HepG2 (cell line): ENCODE results near the gene SPINK4. TPM values are rescaled to one million over a fixed set of nuclear protein-coding genes. Genes with fewer than 3 reads are reported as not detected.

Experiments
- AKAP8 ChIP-seq: sonication (generic); formaldehyde crosslinking; IDR thresholded peaks from 2 replicates; pipeline ENCODE4 v1.5.1; 2020; ENCODE audit warnings: mild to moderate bottlenecking, missing genetic modification reagents
- FOXP1 ChIP-seq, 2 experiments: fragments of 450-650 bp in 1 of 2; IDR thresholded peaks; 2 replicates each; pipeline ENCODE4 v1.6.1; 2017 to 2018; ENCODE audit warnings: antibody characterized with exemption in 1 of 2
- KLF11 ChIP-seq: IDR thresholded peaks from 2 replicates; pipeline ENCODE4 v1.6.1; 2016; ENCODE audit warnings: missing compliant biosample characterization
- MAFF ChIP-seq: IDR thresholded peaks from 2 replicates; pipeline ENCODE4 v1.6.1; 2011; ENCODE audit warnings: low read depth, low read length, improper control_type of control experiment
- PITX1 ChIP-seq: sonication (generic); formaldehyde crosslinking; IDR thresholded peaks from 2 replicates; pipeline ENCODE4 v1.5.1; 2020; ENCODE audit warnings: mild to moderate bottlenecking, missing genetic modification reagents
- POLR2AphosphoS2 ChIP-seq: IDR thresholded peaks from 2 replicates; pipeline ENCODE4 v1.6.1; 2011; ENCODE audit warnings: low read depth, low read length, improper control_type of control experiment
- ZBTB49 ChIP-seq: sonication (generic); formaldehyde crosslinking; IDR thresholded peaks from 2 replicates; pipeline ENCODE4 v1.4.0; 2020; ENCODE audit warnings: missing genetic modification reagents, borderline replicate concordance
- ZFYVE20 ChIP-seq: sonication (generic); formaldehyde crosslinking; IDR thresholded peaks from 2 replicates; pipeline ENCODE4 v1.8.0; 2023; ENCODE audit warnings: low read depth, mild to moderate bottlenecking, moderate library complexity, missing genetic modification reagents, borderline replicate concordance
- ZNF205 ChIP-seq: IDR thresholded peaks from 2 replicates; pipeline ENCODE4 v1.6.1; 2018; ENCODE audit warnings: missing biosample characterization, missing genetic modification reagents
- ZNF24 ChIP-seq: fragments of 450-650 bp; IDR thresholded peaks from 2 replicates; pipeline ENCODE4 v1.6.1; 2017; ENCODE audit warnings: antibody characterized with exemption, mild to moderate bottlenecking
- ZNF572 ChIP-seq: sonication (generic); formaldehyde crosslinking; IDR thresholded peaks from 2 replicates; pipeline ENCODE4 v1.5.1; 2020; ENCODE audit warnings: mild to moderate bottlenecking, missing genetic modification reagents
- ZNF674 ChIP-seq: sonication (generic); formaldehyde crosslinking; IDR thresholded peaks from 2 replicates; pipeline ENCODE4 v1.5.0; 2020; ENCODE audit warnings: low read depth, mild to moderate bottlenecking, missing genetic modification reagents
- ZNF839 ChIP-seq: sonication (generic); formaldehyde crosslinking; IDR thresholded peaks from 2 replicates; pipeline ENCODE4 v1.4.0; 2020; ENCODE audit warnings: missing genetic modification reagents, mild to moderate bottlenecking, borderline replicate concordance
- ZSCAN31 ChIP-seq: sonication (generic); formaldehyde crosslinking; IDR thresholded peaks from 2 replicates; pipeline ENCODE4 v1.5.0; 2020; ENCODE audit warnings: low read depth, mild to moderate bottlenecking, missing genetic modification reagents
- polyA plus RNA-seq, 8 experiments: library from polyadenylated mRNA; depleted of rRNA in 3 of 8; stranded (reverse) in 7 of 8; unstranded in 1 of 8; fragments of >200 nt; fragmentation: Illumina TruSeq in 4 of 8; extraction: Trizol in 4 of 8; gene quantifications; 2 replicates each; pipeline versions ENCODE4 v1.2.1 to v1.2.3, GENCODE V29; 2011 to 2016; ENCODE audit warnings: low read depth in 4 of 8, missing spikeins in 1 of 8, mixed read lengths in 1 of 8; ENCODE audit not compliant: insufficient read depth in 1 of 8
- total RNA-seq, 5 experiments: library from RNA; depleted of rRNA; stranded (reverse); fragments of >200 nt; fragmentation: Illumina TruSeq; extraction: Trizol; gene quantifications; 2 replicates each; pipeline ENCODE4 v1.2.3, GENCODE V29; 2016; ENCODE audit warnings: low read depth in 1 of 5
- TF ChIP-seq, protein P1 (sequence below): sonication (generic); formaldehyde crosslinking; IDR thresholded peaks from 2 replicates; pipeline ENCODE4 v1.4.0; 2020; ENCODE audit warnings: missing genetic modification reagents, borderline replicate concordance

Gene SPINK4
- total and polyA plus RNA-seq, 2 of the 13 experiments (the other 11 are each of a cell fraction or from before 2014, with no cell fraction given), result 0.53 to 3.4 TPM

DNA sequence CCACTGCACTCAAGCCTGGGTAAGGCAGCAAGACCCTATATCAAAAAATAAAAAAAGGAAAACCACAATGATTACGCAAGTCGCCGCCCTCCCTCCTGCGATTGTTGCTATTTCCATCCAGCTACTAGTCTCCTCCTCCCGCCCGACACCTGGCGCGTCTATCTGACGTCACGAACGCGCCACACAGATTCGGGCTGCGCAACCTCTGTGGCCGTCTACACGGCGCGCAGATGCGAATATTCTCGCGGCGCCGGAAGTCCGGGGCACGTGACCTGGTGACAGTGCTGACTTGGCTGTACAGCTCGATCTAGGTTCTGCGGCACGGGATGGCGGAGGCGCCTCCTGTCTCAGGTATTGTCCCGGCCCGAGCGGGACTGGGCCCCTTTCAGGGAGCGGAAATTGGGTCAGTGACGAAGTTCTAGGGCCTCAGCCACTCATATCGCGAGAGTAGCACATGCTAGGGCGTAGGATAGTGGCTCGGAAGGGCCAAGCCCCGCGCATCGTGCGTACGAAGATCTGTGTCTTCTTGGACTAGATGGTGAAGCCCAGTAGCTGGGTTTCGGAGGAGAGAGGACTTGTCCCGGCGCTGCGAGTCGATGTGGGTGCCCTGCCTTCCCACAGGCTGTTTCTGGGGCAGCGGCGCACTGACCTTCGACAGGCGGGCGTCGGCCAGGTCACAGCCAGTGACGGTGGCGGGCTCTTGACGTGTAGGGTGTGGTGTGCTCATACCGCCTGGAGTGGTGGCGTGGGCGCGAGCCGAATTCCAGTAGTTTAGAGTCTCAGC lies 50.5 kb downstream of the SPINK4 start, which contains the start of gene NFX1 (continued):
- TF ChIP-seq, protein P1, sequence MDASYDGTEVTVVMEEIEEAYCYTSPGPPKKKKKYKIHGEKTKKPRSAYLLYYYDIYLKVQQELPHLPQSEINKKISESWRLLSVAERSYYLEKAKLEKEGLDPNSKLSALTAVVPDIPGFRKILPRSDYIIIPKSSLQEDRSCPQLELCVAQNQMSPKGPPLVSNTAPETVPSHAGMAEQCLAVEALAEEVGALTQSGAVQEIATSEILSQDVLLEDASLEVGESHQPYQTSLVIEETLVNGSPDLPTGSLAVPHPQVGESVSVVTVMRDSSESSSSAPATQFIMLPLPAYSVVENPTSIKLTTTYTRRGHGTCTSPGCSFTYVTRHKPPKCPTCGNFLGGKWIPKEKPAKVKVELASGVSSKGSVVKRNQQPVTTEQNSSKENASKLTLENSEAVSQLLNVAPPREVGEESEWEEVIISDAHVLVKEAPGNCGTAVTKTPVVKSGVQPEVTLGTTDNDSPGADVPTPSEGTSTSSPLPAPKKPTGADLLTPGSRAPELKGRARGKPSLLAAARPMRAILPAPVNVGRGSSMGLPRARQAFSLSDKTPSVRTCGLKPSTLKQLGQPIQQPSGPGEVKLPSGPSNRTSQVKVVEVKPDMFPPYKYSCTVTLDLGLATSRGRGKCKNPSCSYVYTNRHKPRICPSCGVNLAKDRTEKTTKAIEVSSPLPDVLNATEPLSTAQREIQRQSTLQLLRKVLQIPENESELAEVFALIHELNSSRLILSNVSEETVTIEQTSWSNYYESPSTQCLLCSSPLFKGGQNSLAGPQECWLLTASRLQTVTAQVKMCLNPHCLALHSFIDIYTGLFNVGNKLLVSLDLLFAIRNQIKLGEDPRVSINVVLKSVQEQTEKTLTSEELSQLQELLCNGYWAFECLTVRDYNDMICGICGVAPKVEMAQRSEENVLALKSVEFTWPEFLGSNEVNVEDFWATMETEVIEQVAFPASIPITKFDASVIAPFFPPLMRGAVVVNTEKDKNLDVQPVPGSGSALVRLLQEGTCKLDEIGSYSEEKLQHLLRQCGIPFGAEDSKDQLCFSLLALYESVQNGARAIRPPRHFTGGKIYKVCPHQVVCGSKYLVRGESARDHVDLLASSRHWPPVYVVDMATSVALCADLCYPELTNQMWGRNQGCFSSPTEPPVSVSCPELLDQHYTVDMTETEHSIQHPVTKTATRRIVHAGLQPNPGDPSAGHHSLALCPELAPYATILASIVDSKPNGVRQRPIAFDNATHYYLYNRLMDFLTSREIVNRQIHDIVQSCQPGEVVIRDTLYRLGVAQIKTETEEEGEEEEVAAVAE (CRISPR knock-in tag), result peak; percentile 86
- TF ChIP-seq KLF11 (CRISPR knock-in tag), result 0 out of 2 replicates have a peak, but pooled peaks have one; percentile 78
- TF ChIP-seq ZSCAN31 (CRISPR knock-in tag), result peak; percentile 79
- TF ChIP-seq ZFYVE20 (CRISPR knock-in tag), result no peak
- no peak for TF ChIP-seq ZNF24
- TF ChIP-seq POLR2AphosphoS2, result 0 out of 2 replicates have a peak, but pooled peaks have one; percentile 63
- no peak; the same call in 1 of the 2 replicates for TF ChIP-seq ZNF572 (CRISPR knock-in tag)
- TF ChIP-seq ZNF674 (CRISPR knock-in tag), result no peak
- TF ChIP-seq FOXP1 (IDR thresholded peaks at IDR 0.05), result peak; percentile 56; the same call in 1 of the 2 replicates
- peak; percentile 65 for TF ChIP-seq FOXP1 (CRISPR knock-in tag; IDR thresholded peaks at IDR 0.05)
- no peak for TF ChIP-seq ZBTB49 (CRISPR knock-in tag)
- 0 out of 2 replicates have a peak, but pooled peaks have one; percentile 30 for TF ChIP-seq ZNF839
- TF ChIP-seq AKAP8 (CRISPR knock-in tag), result 0 out of 2 replicates have a peak, but pooled peaks have one; percentile 51
- no peak for TF ChIP-seq ZNF205
- no peak for TF ChIP-seq MAFF
- peak; percentile 58 for TF ChIP-seq PITX1 (CRISPR knock-in tag)
